ENCODE measurements around the gene OR2A5.
"Not testable (repeated sequence)": the region's sequence is repeated elsewhere in the genome, so short reads cannot be mapped to it uniquely, and the experiment has no call there.

The OR2A5 gene

DNA sequence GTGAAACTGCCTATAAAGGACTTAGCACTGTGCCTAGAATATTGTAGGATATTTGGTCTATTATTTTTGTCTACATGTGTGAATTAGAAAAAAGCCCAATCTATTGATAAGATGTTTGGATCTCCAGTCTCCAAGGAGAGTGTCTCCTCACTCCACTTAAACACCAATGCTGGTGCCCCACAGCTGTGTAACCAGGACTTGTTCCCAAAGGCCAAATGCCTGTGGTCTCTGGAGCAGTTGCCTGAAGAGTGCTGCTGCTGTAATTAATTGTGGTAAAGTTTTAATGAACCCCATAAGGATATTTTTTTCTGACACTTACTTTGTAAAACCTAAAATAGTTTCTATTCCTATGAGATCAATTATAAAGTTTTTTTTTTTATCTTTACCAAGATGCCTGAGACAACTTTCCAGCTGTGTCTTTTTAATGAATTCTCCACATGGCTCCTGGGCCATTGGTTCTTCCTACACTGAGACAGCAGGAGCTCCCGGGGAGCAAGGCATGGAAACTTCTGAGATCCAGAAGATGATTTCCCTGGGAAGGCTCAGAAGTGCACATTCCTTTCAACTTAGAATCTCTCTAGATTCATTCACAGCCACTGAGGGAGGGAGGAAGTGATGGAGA is 11.2 kb upstream of the OR2A5 start:
- H3K4me3 ChIP-seq (ENCODE audit: low read length), result no peak overlapping the region
- no peak overlapping the region for H3K27ac ChIP-seq (ENCODE audit: low read depth, low read length)
- no peaks in the 10 kb centered on the region for H3K36me3 ChIP-seq (ENCODE audit: control insufficient read depth, insufficient read depth, low read length)
- H3K27me3 ChIP-seq (ENCODE audit: control insufficient read depth, insufficient read depth, low read length), result no peaks in the 10 kb centered on the region
- no peaks in the 10 kb centered on the region for H3K4me1 ChIP-seq (ENCODE audit: control insufficient read depth, insufficient read depth, low read length)
- no peak overlapping the region for H3K9ac ChIP-seq (ENCODE audit: low read length)

DNA sequence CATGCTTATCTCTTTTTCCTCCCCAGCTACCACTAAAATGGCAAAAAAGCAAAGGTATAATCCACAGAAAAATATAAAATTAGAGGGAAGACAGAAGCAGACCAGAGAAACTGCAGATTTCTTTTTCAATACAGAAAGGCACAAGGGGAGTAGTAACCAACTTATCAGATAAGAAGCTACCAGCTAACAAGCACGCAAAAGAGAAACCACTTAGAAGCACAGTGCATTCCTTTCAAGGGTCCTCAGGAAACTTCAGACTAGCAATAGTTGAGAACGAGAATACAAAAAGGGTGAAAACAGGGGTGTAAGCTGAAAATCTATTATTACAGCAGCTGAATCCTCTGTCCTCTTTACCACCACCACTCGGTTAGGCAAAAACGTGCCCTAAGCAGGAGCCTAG is 9.9 kb upstream of the OR2A5 start:
- no peaks in the 10 kb centered on the region for H3K27me3 ChIP-seq (ENCODE audit: control insufficient read depth, insufficient read depth, low read length)
- no peak overlapping the region for H3K27ac ChIP-seq (ENCODE audit: low read depth, low read length)
- H3K9ac ChIP-seq (ENCODE audit: low read length), result no peak overlapping the region
- H3K36me3 ChIP-seq (ENCODE audit: control insufficient read depth, insufficient read depth, low read length), result no peaks in the 10 kb centered on the region
- H3K4me3 ChIP-seq (ENCODE audit: low read length), result no peak overlapping the region
- no peaks in the 10 kb centered on the region for H3K4me1 ChIP-seq (ENCODE audit: control insufficient read depth, insufficient read depth, low read length)

DNA sequence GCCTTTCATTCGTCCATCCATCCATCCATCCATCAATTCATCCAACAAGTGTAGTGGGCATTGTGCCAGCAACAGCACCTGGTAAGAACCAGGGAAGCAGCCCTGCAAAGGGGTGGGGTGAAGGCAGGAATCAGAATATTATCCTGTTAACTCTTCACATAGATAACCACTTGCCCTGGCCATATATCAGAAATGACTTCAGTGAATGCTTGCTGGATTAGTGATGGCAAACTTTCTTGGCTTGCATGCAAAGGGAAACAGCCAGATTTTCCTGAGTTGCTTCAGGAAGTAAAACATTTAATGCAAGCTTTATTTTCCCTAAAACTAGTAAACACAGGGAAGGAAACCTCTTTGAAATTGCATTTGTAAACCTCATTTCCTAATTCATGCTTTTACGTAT is 743 bp downstream of the OR2A5 start:
- Histone ChIP-seq H3K9ac (ENCODE audit: low read length) (no peak overlapping the region), H3K27me3 (ENCODE audit: control insufficient read depth, insufficient read depth, low read length) (no peaks in the 10 kb centered on the region), H3K4me3 (ENCODE audit: low read length) (no peak overlapping the region), H3K36me3 (ENCODE audit: control insufficient read depth, insufficient read depth, low read length) (no peaks in the 10 kb centered on the region), H3K27ac (ENCODE audit: low read depth, low read length) (no peak overlapping the region), H3K4me1 (ENCODE audit: control insufficient read depth, insufficient read depth, low read length) (no peaks in the 10 kb centered on the region)

DNA sequence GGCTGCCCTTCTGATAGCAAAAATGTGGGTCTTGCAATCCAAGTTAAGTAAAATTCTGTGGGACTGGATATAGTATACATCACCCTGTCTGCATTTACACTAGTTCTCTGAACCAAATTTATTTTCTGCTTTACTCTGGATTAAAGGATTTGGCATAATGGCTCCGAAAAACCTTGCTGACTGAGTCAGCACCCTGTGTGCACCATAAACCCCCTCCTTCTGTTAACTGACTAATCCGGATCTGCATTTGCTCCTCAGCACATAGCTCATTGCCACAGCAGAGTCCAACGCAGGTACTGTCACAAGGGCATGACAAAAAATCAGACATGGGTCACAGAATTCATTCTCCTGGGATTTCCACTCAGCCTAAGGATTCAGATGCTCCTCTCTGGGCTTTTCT is 1.3 kb downstream of the OR2A5 start:
- Histone ChIP-seq H3K27me3 (ENCODE audit: control insufficient read depth, insufficient read depth, low read length) (no peaks in the 10 kb centered on the region), H3K4me1 (ENCODE audit: control insufficient read depth, insufficient read depth, low read length) (no peaks in the 10 kb centered on the region), H3K4me3 (ENCODE audit: low read length) (no peak overlapping the region), H3K27ac (ENCODE audit: low read depth, low read length) (no peak overlapping the region), H3K36me3 (ENCODE audit: control insufficient read depth, insufficient read depth, low read length) (no peaks in the 10 kb centered on the region), H3K9ac (ENCODE audit: low read length) (no peak overlapping the region)

DNA sequence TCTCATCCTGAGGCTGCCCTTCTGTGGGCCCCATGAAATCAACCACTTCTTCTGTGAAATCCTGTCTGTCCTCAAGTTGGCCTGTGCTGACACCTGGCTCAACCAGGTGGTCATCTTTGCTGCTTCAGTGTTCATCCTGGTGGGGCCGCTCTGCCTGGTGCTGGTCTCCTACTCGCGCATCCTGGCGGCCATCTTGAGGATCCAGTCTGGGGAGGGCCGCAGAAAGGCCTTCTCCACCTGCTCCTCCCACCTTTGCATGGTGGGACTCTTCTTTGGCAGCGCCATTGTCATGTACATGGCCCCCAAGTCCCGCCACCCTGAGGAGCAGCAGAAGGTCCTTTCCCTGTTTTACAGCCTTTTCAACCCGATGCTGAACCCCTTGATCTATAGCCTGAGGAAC is 2.1 kb downstream of the OR2A5 start:
- H3K9ac ChIP-seq (ENCODE audit: low read length); H3K27ac ChIP-seq (ENCODE audit: low read depth, low read length); H3K27me3 ChIP-seq (ENCODE audit: control insufficient read depth, insufficient read depth, low read length); H3K36me3 ChIP-seq (ENCODE audit: control insufficient read depth, insufficient read depth, low read length); H3K4me1 ChIP-seq (ENCODE audit: control insufficient read depth, insufficient read depth, low read length); H3K4me3 ChIP-seq (ENCODE audit: low read length): not testable (repeated sequence)

DNA sequence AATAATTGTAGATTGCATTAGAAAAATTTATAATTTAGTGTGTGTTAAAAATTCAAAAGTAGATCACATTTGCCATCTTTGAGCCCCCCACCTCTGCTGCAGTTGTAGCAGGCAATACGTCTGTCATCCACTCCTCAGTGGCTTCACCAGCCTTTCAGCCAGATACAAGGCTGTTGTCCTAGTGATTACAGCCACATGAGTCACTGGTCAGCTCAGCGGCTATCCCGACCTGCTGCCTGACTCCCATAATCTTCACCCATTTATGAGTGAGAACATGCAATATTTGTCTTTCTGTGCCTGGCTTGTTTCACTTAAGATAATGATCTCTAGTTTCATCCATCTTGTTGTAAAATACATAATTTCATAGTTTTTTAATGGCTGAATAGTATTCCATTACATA is 9.2 kb downstream of the OR2A5 start:
- Histone ChIP-seq H3K9ac (ENCODE audit: low read length) (no peak overlapping the region), H3K27me3 (ENCODE audit: control insufficient read depth, insufficient read depth, low read length) (no peaks in the 10 kb centered on the region), H3K27ac (ENCODE audit: low read depth, low read length) (no peak overlapping the region), H3K36me3 (ENCODE audit: control insufficient read depth, insufficient read depth, low read length) (no peaks in the 10 kb centered on the region), H3K4me3 (ENCODE audit: low read length) (no peak overlapping the region), H3K4me1 (ENCODE audit: control insufficient read depth, insufficient read depth, low read length) (no peaks in the 10 kb centered on the region)

DNA sequence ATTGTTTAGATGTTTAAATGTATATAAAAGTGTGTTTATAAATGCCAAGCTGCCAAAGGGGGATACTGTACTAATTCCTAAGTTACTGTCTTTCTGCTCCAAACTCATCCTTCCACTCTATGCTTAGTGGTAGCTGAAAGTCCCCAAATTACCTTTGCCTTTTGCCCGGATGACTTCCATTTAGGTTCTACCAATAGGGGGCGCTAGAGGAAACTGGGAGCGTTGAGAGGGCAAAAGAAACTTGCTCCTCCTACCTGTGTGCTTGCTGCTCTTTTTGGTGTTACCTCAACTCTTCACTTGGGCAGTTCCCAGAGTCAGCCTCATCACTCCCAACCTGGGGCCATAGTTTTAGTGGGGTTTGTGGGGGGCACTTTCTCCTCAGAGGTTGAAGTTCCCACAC is 15.0 kb downstream of the OR2A5 start:
- no peaks in the 10 kb centered on the region for H3K4me1 ChIP-seq (ENCODE audit: control insufficient read depth, insufficient read depth, low read length)
- H3K27ac ChIP-seq (ENCODE audit: low read depth, low read length), result no peak overlapping the region
- no peaks in the 10 kb centered on the region for H3K27me3 ChIP-seq (ENCODE audit: control insufficient read depth, insufficient read depth, low read length)
- no peak overlapping the region for H3K4me3 ChIP-seq (ENCODE audit: low read length)
- no peak overlapping the region for H3K9ac ChIP-seq (ENCODE audit: low read length)
- H3K36me3 ChIP-seq (ENCODE audit: control insufficient read depth, insufficient read depth, low read length), result no peaks in the 10 kb centered on the region

DNA sequence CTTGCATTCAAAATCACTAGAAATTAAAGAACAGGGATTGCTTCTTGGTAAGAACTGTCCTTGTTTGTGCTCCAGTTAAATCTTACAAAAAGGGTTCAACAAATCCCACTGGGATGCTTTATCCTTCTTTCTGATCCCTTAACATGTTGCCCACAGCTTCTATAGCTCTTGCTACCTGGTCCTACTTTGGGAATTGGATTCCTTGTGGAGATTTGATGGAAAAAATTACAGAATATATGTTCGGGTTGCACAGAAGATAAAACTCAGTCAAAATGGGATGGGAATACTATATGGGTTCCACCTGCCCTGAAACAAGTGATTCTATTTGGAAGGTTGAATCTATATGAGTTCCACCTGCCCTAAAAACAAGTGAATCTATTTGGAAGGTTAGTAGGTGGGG is 20.8 kb downstream of the OR2A5 start, which contains the start of gene OR2A25:
Gene OR2A25 (plus strand): TSS at position 301 of the 400 bp plus-strand sequence. CDS start 4,409 bp downstream, outside the sequence.
- no peak within 1 kb of the TSS for H3K4me3 ChIP-seq (ENCODE audit: low read length)
- H3K27ac ChIP-seq (ENCODE audit: low read depth, low read length), result no peak within 1 kb of the TSS
- no peaks in the 10 kb centered on the region for H3K36me3 ChIP-seq (ENCODE audit: control insufficient read depth, insufficient read depth, low read length)
- H3K9ac ChIP-seq (ENCODE audit: low read length), result no peak within 1 kb of the TSS
- H3K27me3 ChIP-seq (ENCODE audit: control insufficient read depth, insufficient read depth, low read length), result no peaks in the 10 kb centered on the region
- H3K4me1 ChIP-seq (ENCODE audit: control insufficient read depth, insufficient read depth, low read length), result no peaks in the 10 kb centered on the region

DNA sequence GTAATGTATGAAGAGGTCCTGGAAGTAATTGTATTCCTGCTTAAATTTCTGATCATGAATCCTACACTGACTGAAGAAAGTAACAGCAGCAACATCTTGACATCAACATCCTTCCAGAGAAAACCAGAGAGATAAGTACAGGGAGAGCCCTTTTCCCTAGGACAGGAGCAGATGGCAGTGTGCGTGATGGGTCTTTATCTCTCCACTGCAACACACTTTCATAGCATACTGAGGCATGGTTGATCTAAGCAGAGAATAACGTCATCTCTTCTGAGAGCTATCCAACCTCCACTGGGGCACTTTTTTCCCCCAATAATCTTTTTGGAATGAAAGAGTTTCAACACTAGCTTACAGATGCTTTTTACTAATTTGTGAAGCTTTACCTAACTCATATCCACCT is 21.2 kb downstream of the OR2A5 start:
- Histone ChIP-seq H3K9ac (ENCODE audit: low read length) (no peak overlapping the region), H3K27me3 (ENCODE audit: control insufficient read depth, insufficient read depth, low read length) (no peaks in the 10 kb centered on the region), H3K4me3 (ENCODE audit: low read length) (no peak overlapping the region), H3K4me1 (ENCODE audit: control insufficient read depth, insufficient read depth, low read length) (no peaks in the 10 kb centered on the region), H3K36me3 (ENCODE audit: control insufficient read depth, insufficient read depth, low read length) (no peaks in the 10 kb centered on the region), H3K27ac (ENCODE audit: low read depth, low read length) (no peak overlapping the region)

DNA sequence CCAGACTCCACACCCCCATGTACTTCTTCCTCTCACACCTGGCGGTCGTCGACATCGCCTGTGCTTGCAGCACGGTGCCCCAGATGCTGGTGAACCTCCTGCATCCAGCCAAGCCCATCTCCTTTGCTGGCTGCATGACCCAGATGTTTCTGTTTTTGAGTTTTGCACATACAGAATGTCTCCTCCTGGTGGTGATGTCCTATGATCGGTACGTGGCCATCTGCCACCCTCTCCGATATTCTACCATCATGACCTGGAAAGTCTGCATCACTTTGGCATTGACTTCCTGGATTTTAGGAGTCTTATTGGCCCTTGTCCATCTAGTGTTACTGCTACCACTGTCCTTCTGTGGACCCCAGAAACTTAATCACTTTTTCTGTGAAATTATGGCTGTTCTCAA is 25.6 kb downstream of the OR2A5 start:
- Histone ChIP-seq H3K36me3 (ENCODE audit: control insufficient read depth, insufficient read depth, low read length) (no peaks in the 10 kb centered on the region), H3K27me3 (ENCODE audit: control insufficient read depth, insufficient read depth, low read length) (no peaks in the 10 kb centered on the region), H3K4me1 (ENCODE audit: control insufficient read depth, insufficient read depth, low read length) (no peaks in the 10 kb centered on the region), H3K9ac (ENCODE audit: low read length) (no peak overlapping the region), H3K4me3 (ENCODE audit: low read length) (no peak overlapping the region), H3K27ac (ENCODE audit: low read depth, low read length) (no peak overlapping the region)

DNA sequence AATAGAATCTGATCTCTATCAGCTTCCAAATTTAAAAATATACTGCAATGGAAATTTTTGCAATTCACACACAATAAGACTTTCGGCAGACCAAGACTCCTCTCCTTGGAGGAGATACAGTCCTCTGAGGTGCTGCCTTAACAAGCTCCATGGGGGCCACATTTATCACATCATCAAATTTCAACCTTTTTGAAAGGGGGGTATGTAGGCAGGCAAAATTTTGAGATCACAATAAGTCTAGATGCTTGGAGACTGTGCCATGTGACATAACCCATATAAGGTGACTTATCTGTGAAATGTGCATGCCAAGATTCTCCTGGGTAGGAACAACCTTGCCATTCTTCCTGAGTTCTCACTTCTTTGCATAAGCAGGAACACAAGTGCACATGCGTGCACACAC is 37.2 kb downstream of the OR2A5 start, which contains the start of gene OR2A12:
Gene OR2A12 (plus strand): TSS at position 301 of the 400 bp plus-strand sequence. CDS start 8,830 bp downstream, outside the sequence.
- no peaks in the 10 kb centered on the region for H3K27me3 ChIP-seq (ENCODE audit: control insufficient read depth, insufficient read depth, low read length)
- H3K4me1 ChIP-seq (ENCODE audit: control insufficient read depth, insufficient read depth, low read length), result no peaks in the 10 kb centered on the region
- no peak within 1 kb of the TSS for H3K9ac ChIP-seq (ENCODE audit: low read length)
- H3K4me3 ChIP-seq (ENCODE audit: low read length), result no peak within 1 kb of the TSS
- no peak within 1 kb of the TSS for H3K27ac ChIP-seq (ENCODE audit: low read depth, low read length)
- no peaks in the 10 kb centered on the region for H3K36me3 ChIP-seq (ENCODE audit: control insufficient read depth, insufficient read depth, low read length)

DNA sequence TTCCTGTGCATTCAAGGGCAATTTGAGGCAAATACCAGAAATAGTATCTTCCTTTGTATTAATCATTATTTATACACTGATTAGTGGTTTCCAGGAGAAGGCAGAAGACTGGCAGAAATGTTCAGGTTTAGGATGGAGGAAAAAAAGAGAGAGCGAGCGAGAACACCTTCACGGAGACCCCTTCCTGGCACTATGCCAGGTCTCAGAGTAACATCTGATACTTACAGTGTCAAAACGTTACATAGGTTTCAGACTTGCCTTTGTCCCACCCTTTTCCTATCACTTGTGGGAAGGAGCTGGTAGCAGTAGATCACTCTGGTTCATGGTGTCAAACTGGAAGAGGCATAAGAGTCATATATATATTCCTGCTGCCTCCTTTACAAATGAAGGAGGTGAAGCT is 38.0 kb downstream of the OR2A5 start:
- Histone ChIP-seq H3K4me1 (ENCODE audit: control insufficient read depth, insufficient read depth, low read length) (no peaks in the 10 kb centered on the region), H3K36me3 (ENCODE audit: control insufficient read depth, insufficient read depth, low read length) (no peaks in the 10 kb centered on the region), H3K27me3 (ENCODE audit: control insufficient read depth, insufficient read depth, low read length) (no peaks in the 10 kb centered on the region), H3K27ac (ENCODE audit: low read depth, low read length) (no peak overlapping the region), H3K9ac (ENCODE audit: low read length) (no peak overlapping the region), H3K4me3 (ENCODE audit: low read length) (no peak overlapping the region)

DNA sequence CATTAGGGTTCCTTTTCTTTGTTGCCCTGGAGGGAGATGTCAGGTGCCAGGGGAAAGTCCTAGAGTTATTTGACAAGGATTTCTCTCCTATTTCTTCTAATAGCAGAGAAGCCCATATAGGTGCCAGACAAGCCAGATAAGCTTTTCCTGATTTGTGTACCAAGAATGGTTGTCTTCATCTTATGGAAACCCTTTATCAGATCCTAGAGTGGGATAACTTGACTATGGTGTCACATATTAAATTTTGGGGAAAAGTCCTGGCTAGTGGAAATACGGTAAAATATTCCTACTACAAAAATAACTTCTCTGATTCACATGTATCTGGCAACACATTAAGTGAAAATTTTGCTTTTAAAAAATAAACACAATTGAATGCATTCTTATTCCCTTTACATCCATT is 38.5 kb downstream of the OR2A5 start:
- Histone ChIP-seq H3K36me3 (ENCODE audit: control insufficient read depth, insufficient read depth, low read length) (no peaks in the 10 kb centered on the region), H3K27me3 (ENCODE audit: control insufficient read depth, insufficient read depth, low read length) (no peaks in the 10 kb centered on the region), H3K4me1 (ENCODE audit: control insufficient read depth, insufficient read depth, low read length) (no peaks in the 10 kb centered on the region), H3K4me3 (ENCODE audit: low read length) (no peak overlapping the region), H3K27ac (ENCODE audit: low read depth, low read length) (no peak overlapping the region), H3K9ac (ENCODE audit: low read length) (no peak overlapping the region)
